Measurements from ENCODE around the gene TRMT5. TPM values are rescaled to one million over a fixed set of nuclear protein-coding genes. Genes with fewer than 3 reads are reported as not detected.

Gene TRMT5
- polyA plus RNA-seq, 1 of the 3 experiments (the other 2 are of a cell fraction): 4.0 TPM

- H3K27ac ChIP-seq (ENCODE audit: low read depth in 2 of 2, low read length in 1 of 2): no peak overlapping the region
- H3K9me2 ChIP-seq: no peaks in the 10 kb centered on the region
- no peaks in the 10 kb centered on the region for H3F3A ChIP-seq (replicated peaks; ENCODE audit: insufficient read depth)
- H3K27me3 ChIP-seq (ENCODE audit: insufficient read depth): no peaks in the 10 kb centered on the region
- ChIA-PET POLR2A (no interaction called here), CTCF (no interaction called here)
- H3K9ac ChIP-seq: no peak overlapping the region
- DNase-seq: no peak
- H4K20me1 ChIP-seq (ENCODE audit: insufficient read depth): no peaks in the 10 kb centered on the region
- H3K4me1 ChIP-seq (ENCODE audit: control insufficient read depth in 1 of 2, insufficient read depth in 2 of 2, low read depth in 1 of 2, low read length in 1 of 2): no peaks in the 10 kb centered on the region; a peak in 1 of 4 replicates
- TF ChIP-seq FOSL2 (IDR thresholded peaks at IDR 0.05; ENCODE audit: borderline replicate concordance, low read depth) (no peak), RFX5 (IDR thresholded peaks at IDR 0.05; ENCODE audit: low read length) (no peak), SMC3 (IDR thresholded peaks at IDR 0.05; ENCODE audit: low read depth, low read length) (no peak), EZH2phosphoT487 (IDR thresholded peaks at IDR 0.05; ENCODE audit: borderline replicate concordance, low read depth) (no peak), USF1 (IDR thresholded peaks at IDR 0.05; ENCODE audit: borderline replicate concordance, low read depth) (no peak), EP300 (IDR thresholded peaks at IDR 0.05; ENCODE audit: borderline replicate concordance in 1 of 2, low read depth in 1 of 2, low read length in 1 of 2) (no peak), JUND (IDR thresholded peaks at IDR 0.05) (no peak), ZBTB33 (IDR thresholded peaks at IDR 0.05; ENCODE audit: borderline replicate concordance, low read depth) (no peak), SIN3A (IDR thresholded peaks at IDR 0.05; ENCODE audit: borderline replicate concordance, low read depth, low read length) (no peak), REST (IDR thresholded peaks at IDR 0.05; ENCODE audit: low read depth, low read length) (no peak), CHD2 (IDR thresholded peaks at IDR 0.05; ENCODE audit: low read length, partially characterized antibody) (no peak), ELF1 (IDR thresholded peaks at IDR 0.05) (no peak), TAF1 (IDR thresholded peaks at IDR 0.05; ENCODE audit: borderline replicate concordance, low read depth, low read length) (no peak), IRF3 (IDR thresholded peaks at IDR 0.05; ENCODE audit: low read depth, low read length) (no peak)
- H3K36me3 ChIP-seq (replicated peaks in 1 of 2; ENCODE audit: control insufficient read depth in 1 of 2, insufficient read depth in 2 of 2, low read length in 1 of 2): no peaks in the 10 kb centered on the region
- no peaks in the 10 kb centered on the region for H3K9me3 ChIP-seq
- peaks cover 7% of the 10 kb centered on the region; the same call in 1 of the 2 replicates for H3K79me2 ChIP-seq (ENCODE audit: insufficient read depth)
- 95% methylated on average over 3 of the region's 3 CpGs for WGBS (ENCODE audit: low lambda C conversion rate)
- no peak overlapping the region for H3K4me2 ChIP-seq
- no peak overlapping the region for H2AFZ ChIP-seq (ENCODE audit: low read depth)
- no peak overlapping the region for H3K4me3 ChIP-seq (ENCODE audit: low read depth in 2 of 2, low read length in 1 of 2)
Observed at GRCh38 chr14:60926002-60926401, 54.9 kb downstream of the TRMT5 start.

All from SK-N-SH (cell line).